Ascending aorta (tissue), 2 donors: ENCODE measurements around the gene PRDX1. TPM values are rescaled to one million over a fixed set of nuclear protein-coding genes. Genes with fewer than 3 reads are reported as not detected.
A peak's percentile ranks its signal among the peaks of the same experiment; 100 is the strongest.

Experiments used
- DNase-seq, 2 donors: peaks; one replicate each; pipeline ENCODE4 v3.0.0-alpha.2; 2019; ENCODE audit warnings: low spot score in 2 of 2
- H3K27ac ChIP-seq, 2 donors: fragments of 200-600 bp; sonication (generic); one replicate each; pipeline ENCODE4 v1.5.1; 2016 to 2017; ENCODE audit warnings: mild to moderate bottlenecking in 1 of 2
- H3K27me3 ChIP-seq: fragments of 200-600 bp; sonication (generic); one replicate; pipeline ENCODE4 v1.5.1; 2017
- H3K36me3 ChIP-seq, 2 donors: fragments of 200-600 bp; sonication (generic); one replicate each; pipeline ENCODE4 v1.5.1; 2016
- H3K4me1 ChIP-seq, 2 donors: fragments of 200-600 bp; sonication (generic); one replicate each; pipeline ENCODE4 v1.5.1; 2016 to 2017; ENCODE audit warnings: mild to moderate bottlenecking in 1 of 2
- H3K4me3 ChIP-seq, 2 donors: fragments of 200-600 bp; sonication (generic); one replicate each; pipeline ENCODE4 v1.5.1; 2016 to 2017; ENCODE audit warnings: mild to moderate bottlenecking in 1 of 2
- H3K9me3 ChIP-seq, 2 donors: fragments of 200-600 bp; sonication (generic); one replicate each; pipeline ENCODE4 v1.5.1; 2016
- intact Hi-C: fragments of 100-400 bp; cut with DNase I; formaldehyde crosslinking; loops from one replicate; pipeline ENCODE4 v1.15.1; 2023
- total RNA-seq: library from RNA; depleted of rRNA; stranded (reverse); fragments of >200 nt; gene quantifications from one replicate; pipeline ENCODE4 v1.1.0, GENCODE V29; 2016
- TF ChIP-seq, protein P1 (sequence below), 3 experiments: fragments of 200-600 bp in 2 of 3; fragments of 450-650 bp in 1 of 3; sonication (generic) in 2 of 3; IDR thresholded peaks; one replicate each; pipeline ENCODE4 v1.5.1; 2016 to 2019; ENCODE audit warnings: antibody characterized with exemption in 3 of 3, mild to moderate bottlenecking in 1 of 3, moderate library complexity in 1 of 3

The PRDX1 gene
- total RNA-seq, 1 donor from 2014 or later, result 245 TPM

- Histone ChIP-seq H3K27ac (no peak overlapping the region), H3K27me3 (no peaks in the 10 kb centered on the region), H3K4me3 (no peak overlapping the region), H3K36me3 (peaks cover 79 to 84% of the 10 kb centered on the region in 2 donors), H3K9me3 (no peaks in the 10 kb centered on the region), H3K4me1 (no peaks in the 10 kb centered on the region)
- TF ChIP-seq, protein P1, sequence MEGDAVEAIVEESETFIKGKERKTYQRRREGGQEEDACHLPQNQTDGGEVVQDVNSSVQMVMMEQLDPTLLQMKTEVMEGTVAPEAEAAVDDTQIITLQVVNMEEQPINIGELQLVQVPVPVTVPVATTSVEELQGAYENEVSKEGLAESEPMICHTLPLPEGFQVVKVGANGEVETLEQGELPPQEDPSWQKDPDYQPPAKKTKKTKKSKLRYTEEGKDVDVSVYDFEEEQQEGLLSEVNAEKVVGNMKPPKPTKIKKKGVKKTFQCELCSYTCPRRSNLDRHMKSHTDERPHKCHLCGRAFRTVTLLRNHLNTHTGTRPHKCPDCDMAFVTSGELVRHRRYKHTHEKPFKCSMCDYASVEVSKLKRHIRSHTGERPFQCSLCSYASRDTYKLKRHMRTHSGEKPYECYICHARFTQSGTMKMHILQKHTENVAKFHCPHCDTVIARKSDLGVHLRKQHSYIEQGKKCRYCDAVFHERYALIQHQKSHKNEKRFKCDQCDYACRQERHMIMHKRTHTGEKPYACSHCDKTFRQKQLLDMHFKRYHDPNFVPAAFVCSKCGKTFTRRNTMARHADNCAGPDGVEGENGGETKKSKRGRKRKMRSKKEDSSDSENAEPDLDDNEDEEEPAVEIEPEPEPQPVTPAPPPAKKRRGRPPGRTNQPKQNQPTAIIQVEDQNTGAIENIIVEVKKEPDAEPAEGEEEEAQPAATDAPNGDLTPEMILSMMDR (IDR thresholded peaks at IDR 0.05), result peak; percentile 41 to 61 (median 45)
- intact Hi-C loops, result loop anchor here (1.0 kb wide), 1 partner anchor 58 kb away; no protein-coding TSS in a partner anchor
- peak in 1 of 2 donors; percentile 71 for DNase-seq
Measured at GRCh38 chr1:45512641-45513054, 9.0 kb downstream of the PRDX1 start.

- DNase-seq, result no peak
- TF ChIP-seq, protein P1 (IDR thresholded peaks at IDR 0.05), result no peak
- Histone ChIP-seq H3K27ac (no peak overlapping the region), H3K4me3 (no peak overlapping the region), H3K4me1 (no peaks in the 10 kb centered on the region), H3K9me3 (no peaks in the 10 kb centered on the region), H3K36me3 (peaks cover 68 to 70% of the 10 kb centered on the region in 2 donors), H3K27me3 (no peaks in the 10 kb centered on the region)
- intact Hi-C loops, result no loop called here
Measured at GRCh38 chr1:45510972-45511527, 10.6 kb downstream of the PRDX1 start.

DNA sequence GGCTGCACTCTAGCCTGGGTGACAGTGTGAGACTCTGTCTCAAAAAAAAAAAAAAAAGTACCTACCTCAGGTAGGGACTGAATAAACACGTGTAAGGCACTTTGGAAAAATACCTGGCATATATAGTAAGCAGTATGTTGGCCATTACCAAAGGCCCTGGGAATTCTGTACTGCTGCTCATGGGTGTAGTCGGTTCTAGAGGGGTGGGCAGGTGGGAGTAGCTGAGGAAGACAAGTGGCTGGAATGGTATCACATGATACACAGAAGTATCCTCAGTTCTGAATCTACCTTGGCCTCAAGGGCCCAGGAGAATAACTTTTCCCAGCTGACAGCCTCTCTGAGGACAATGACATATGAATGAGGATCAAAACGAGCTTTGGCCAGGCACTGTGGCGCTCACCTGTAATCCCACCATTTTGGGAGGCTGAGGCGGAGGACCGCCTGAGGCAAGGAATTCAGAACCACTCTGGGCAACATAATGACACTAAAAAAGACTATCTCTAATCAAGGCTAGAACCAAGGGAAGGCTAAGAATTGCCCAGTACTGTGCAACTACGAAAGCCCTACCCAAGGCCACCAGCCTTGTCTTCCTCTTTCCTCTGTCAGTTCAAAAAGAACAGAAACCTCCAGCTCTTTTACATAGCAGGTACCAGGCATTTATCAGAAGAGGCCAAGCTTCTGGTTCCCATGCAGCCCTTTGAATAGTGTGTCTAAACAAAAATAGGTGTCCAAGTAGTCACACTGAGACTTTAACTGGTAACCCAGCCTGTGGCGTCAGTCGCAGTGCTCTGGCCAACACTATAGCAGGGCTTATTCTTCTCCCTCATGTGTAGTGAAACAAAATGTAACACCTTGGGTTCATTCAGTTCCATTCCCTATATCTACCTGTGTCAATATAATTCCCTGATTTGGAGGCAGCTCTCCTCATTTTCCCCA, 11.4 kb downstream of the PRDX1 start:
- Histone ChIP-seq H3K27me3 (no peaks in the 10 kb centered on the region), H3K27ac (no peak overlapping the region), H3K4me3 (no peak overlapping the region), H3K9me3 (no peaks in the 10 kb centered on the region), H3K4me1 (no peaks in the 10 kb centered on the region), H3K36me3 (peaks cover 62 to 64% of the 10 kb centered on the region in 2 donors)
- TF ChIP-seq, protein P1 (IDR thresholded peaks at IDR 0.05), result no peak
- no peak for DNase-seq
- intact Hi-C loops, result no loop called here

- DNase-seq, result no peak
- peaks cover 46 to 47% of the 10 kb centered on the region in 2 donors for H3K36me3 ChIP-seq
- intact Hi-C loops, result no loop called here
- no peak overlapping the region for H3K27ac ChIP-seq
- TF ChIP-seq, protein P1 (IDR thresholded peaks at IDR 0.05), result no peak
- H3K27me3 ChIP-seq, result no peaks in the 10 kb centered on the region
- no peak overlapping the region for H3K4me3 ChIP-seq
- H3K4me1 ChIP-seq, result no peaks in the 10 kb centered on the region
- H3K9me3 ChIP-seq, result no peaks in the 10 kb centered on the region
Measured at GRCh38 chr1:45508295-45509151, 13.2 kb downstream of the PRDX1 start.

GRCh38 chr1:45507893-45508292, 13.8 kb downstream of the PRDX1 start:
- Histone ChIP-seq H3K4me3 (no peak overlapping the region), H3K36me3 (peaks cover 41% of the 10 kb centered on the region in 2 donors), H3K27ac (no peak overlapping the region), H3K9me3 (no peaks in the 10 kb centered on the region), H3K27me3 (no peaks in the 10 kb centered on the region), H3K4me1 (no peaks in the 10 kb centered on the region)
- DNase-seq, result no peak
- TF ChIP-seq, protein P1 (IDR thresholded peaks at IDR 0.05), result no peak
- intact Hi-C loops, result no loop called here
